Panc1 (cell line): Measurements from ENCODE around the gene CYTH3.

Experiments
- CTCF ChIP-seq: fragments of 450-650 bp; IDR thresholded peaks from 2 replicates; pipeline ENCODE4 v1.5.1; 2017; ENCODE audit warnings: mild to moderate bottlenecking
- SIN3A ChIP-seq: IDR thresholded peaks from 2 replicates; pipeline ENCODE4 v1.6.1; 2012; ENCODE audit warnings: low read depth, mild to moderate bottlenecking, low read length, moderate library complexity, borderline replicate concordance; ENCODE audit not compliant: insufficient read depth

- TF ChIP-seq SIN3A (no peak), CTCF (no peak)
These were observed 7.5 kb upstream of the CYTH3 start for GRCh38 chr7:6279937-6280336.
